HUES48 (cell line): ENCODE measurements around the gene FYB2.

ENCODE experiments used
- H3K27ac ChIP-seq: one replicate; pipeline ENCODE4 v1.7.0; 2013; ENCODE audit warnings: low read depth, low read length, inconsistent platforms
- H3K27me3 ChIP-seq: 2 replicates; pipeline ENCODE4 v1.6.1; 2013; ENCODE audit warnings: mild to moderate bottlenecking, low read length; ENCODE audit not compliant: control insufficient read depth, insufficient read depth
- H3K36me3 ChIP-seq: 2 replicates; pipeline ENCODE4 v1.6.1; 2013; ENCODE audit warnings: low read length; ENCODE audit not compliant: control insufficient read depth, insufficient read depth
- H3K4me1 ChIP-seq: 2 replicates; pipeline ENCODE4 v1.6.1; 2013; ENCODE audit warnings: mild to moderate bottlenecking, low read length; ENCODE audit not compliant: control insufficient read depth, insufficient read depth
- H3K4me3 ChIP-seq: 2 replicates; pipeline ENCODE4 v1.5.1; 2013; ENCODE audit warnings: mild to moderate bottlenecking, low read depth, low read length
- H3K9ac ChIP-seq: 2 replicates; pipeline ENCODE4 v1.6.1; 2013; ENCODE audit warnings: mild to moderate bottlenecking, low read depth, low read length, moderate library complexity
- H3K9me3 ChIP-seq: 2 replicates; pipeline ENCODE4 v1.6.1; 2013; ENCODE audit warnings: low read length; ENCODE audit not compliant: control insufficient read depth, insufficient read depth

Gene FYB2

DNA sequence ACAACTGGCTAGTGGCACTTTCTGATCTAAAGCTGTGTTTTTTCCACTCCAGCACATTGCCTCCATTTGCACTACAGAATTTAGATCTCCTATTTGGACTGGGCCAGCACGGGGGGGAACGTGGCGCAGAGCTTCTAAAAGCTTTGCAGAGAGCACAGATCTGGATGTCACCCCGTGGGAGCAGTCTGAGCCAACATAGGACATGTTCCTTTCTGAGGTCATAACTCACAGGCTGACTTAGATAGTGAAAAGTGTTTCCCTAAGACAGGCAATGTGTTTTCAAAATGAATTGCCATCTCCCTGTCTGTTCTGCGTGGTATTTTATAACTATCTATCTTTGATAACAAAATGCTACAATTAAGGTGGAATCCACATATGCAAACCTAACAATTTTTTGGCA lies 31.7 kb upstream of the FYB2 start:
- H3K27me3 ChIP-seq, result no peaks in the 10 kb centered on the region
- no peaks in the 10 kb centered on the region for H3K36me3 ChIP-seq

DNA sequence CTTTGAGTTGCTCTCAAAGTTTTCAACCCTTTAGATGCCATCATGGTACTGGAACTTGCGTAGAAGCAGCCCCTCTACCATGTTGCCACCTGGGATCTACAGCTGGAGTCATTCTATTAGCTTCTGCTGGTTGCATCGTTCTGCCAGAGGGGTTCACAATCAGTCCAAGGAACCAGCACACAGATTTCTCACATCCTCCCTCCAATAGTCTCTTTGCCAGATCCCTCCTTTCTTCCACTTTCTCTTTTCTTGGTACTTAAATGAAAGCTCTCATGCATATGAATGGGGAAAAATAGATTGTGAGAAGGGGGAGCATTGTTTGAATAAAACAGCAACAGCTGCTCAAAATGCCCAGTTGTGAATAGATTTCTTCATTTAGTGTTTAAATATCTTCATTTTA lies 31.2 kb upstream of the FYB2 start:
- Histone ChIP-seq H3K4me1 (peaks cover 17% of the 10 kb centered on the region), H3K9ac (no peak overlapping the region), H3K9me3 (no peaks in the 10 kb centered on the region), H3K27me3 (no peaks in the 10 kb centered on the region), H3K27ac (no peak overlapping the region), H3K4me3 (no peak overlapping the region), H3K36me3 (no peaks in the 10 kb centered on the region)

More for the DNA sequence above, 31.7 kb upstream of the FYB2 start:
- Histone ChIP-seq H3K4me1 (peaks cover 17% of the 10 kb centered on the region), H3K9ac (no peak overlapping the region), H3K27ac (no peak overlapping the region), H3K9me3 (no peaks in the 10 kb centered on the region), H3K4me3 (no peak overlapping the region)

DNA sequence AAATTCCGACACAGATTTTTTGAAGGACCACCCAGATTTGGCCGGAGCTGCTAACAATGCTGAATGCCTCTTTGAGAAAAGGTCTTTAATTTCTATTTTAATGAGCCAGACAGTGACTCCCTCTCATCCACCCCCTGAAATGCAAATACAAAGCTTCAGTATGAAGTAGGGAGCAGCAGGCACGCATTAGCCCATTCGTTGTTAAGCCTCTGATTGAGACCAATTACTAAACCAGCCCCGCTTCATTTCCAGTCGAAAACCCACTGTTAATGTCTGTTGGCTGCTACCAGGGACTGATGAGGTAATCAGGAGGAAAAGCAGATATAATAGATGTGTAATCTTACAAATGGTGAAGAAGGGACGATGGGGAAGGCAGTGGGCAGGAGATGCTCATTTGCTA lies 30.5 kb upstream of the FYB2 start:
- Histone ChIP-seq H3K4me3 (no peak overlapping the region), H3K36me3 (no peaks in the 10 kb centered on the region), H3K27ac (no peak overlapping the region), H3K27me3 (no peaks in the 10 kb centered on the region), H3K4me1 (peaks cover 22% of the 10 kb centered on the region), H3K9me3 (no peaks in the 10 kb centered on the region), H3K9ac (no peak overlapping the region)

DNA sequence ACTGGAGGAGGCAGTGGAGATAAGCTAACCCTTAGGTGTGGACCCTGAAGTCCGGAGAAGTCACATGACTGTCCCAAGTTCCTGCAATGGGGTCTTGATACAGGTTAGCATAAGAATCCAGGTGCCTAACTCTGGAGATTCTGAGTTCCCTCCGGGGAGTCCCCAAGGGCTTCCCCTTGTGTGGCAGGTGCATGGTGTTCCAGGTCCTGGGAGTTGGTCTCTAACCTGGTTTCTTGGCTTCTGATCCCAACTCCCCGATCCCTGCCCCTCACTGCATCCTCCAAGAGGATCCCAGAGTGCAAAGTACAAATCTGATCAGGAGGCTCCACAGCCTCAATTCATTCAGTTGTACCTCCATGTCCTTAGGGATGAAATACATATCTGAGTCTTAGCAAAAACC lies 26.1 kb upstream of the FYB2 start:
- Histone ChIP-seq H3K36me3 (no peaks in the 10 kb centered on the region), H3K9ac (no peak overlapping the region), H3K27me3 (no peaks in the 10 kb centered on the region), H3K4me3 (no peak overlapping the region), H3K27ac (no peak overlapping the region), H3K4me1 (peaks cover 24% of the 10 kb centered on the region), H3K9me3 (no peaks in the 10 kb centered on the region)

DNA sequence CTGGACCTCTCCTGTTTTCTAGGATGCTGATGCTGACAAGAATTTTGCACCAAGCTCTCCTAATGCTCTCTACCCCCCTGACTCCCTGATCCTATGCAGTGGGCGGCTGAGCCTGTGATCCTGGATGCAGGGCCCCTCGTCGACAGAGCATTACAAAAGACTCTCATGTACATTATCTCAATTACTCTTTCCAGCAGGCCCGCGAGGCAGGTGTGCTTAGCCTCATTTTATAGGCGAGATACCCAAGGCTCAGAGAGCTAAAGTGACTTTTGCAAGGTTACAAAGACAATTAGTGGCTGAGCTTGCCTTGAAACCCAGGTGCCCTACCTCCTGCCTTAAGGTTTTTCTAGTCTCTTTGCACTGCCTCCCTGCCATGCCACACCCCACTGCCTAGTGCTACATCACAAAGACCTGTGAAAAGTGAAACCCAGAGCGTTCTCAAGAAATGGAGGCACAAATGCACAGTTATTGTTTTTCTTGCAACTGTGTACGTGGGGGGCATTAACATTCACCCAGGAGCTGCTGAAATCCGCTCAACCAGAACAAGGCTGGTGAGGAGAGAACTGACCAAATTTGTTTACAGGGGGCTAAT lies 25.4 kb upstream of the FYB2 start:
- Histone ChIP-seq H3K27ac (no peak overlapping the region), H3K4me1 (peaks cover 17% of the 10 kb centered on the region), H3K4me3 (no peak overlapping the region)

DNA sequence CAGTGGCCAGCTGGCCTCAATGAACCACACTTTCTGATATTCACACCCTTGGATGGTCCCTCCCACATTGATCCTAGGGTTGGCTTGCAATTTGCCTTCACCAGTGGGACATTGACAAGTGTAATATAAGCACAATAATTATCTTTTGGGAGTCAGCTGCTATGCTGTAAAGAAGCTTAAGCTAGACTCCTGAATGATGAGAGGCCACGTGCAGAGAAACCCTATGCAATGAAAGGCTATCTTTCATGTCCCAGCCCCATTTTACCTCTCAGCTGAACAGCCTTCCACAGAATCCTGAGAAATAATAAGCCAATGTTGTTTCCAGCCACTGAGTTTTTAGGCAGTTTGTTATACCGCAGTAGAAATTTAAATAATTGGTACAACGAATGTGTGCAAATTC lies 24.3 kb upstream of the FYB2 start:
- H3K27ac ChIP-seq, result no peak overlapping the region
- H3K9me3 ChIP-seq, result no peaks in the 10 kb centered on the region
- no peak overlapping the region for H3K9ac ChIP-seq
- H3K4me1 ChIP-seq, result peaks cover 11% of the 10 kb centered on the region
- no peaks in the 10 kb centered on the region for H3K27me3 ChIP-seq
- no peak overlapping the region for H3K4me3 ChIP-seq
- H3K36me3 ChIP-seq, result no peaks in the 10 kb centered on the region

More for the DNA sequence above, 25.4 kb upstream of the FYB2 start:
- no peaks in the 10 kb centered on the region for H3K27me3 ChIP-seq
- H3K9me3 ChIP-seq, result no peaks in the 10 kb centered on the region
- H3K36me3 ChIP-seq, result no peaks in the 10 kb centered on the region
- no peak overlapping the region for H3K9ac ChIP-seq

DNA sequence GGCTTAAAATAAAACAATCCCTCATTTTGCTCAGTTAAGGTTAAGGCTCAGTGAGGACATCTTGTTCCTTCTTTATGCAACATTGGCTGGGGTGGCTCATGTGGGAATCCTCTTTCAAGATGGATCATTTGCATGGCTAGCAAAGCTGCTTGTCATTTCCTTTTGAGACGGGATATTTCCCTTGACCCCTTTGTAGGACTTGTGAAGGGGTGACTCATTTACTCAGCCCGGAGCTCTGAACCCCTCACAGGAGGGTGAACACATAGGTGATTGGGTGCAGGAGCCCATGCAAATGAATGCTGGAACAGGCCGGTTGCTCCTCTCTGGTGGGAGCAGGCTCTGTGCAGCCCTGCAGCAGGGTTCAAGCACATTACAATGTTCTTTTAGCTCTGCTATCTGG lies 19.6 kb upstream of the FYB2 start:
- H3K27ac ChIP-seq, result no peak overlapping the region
- H3K9me3 ChIP-seq, result no peaks in the 10 kb centered on the region
- no peaks in the 10 kb centered on the region for H3K27me3 ChIP-seq
- no peak overlapping the region for H3K4me3 ChIP-seq
- no peak overlapping the region for H3K9ac ChIP-seq
- no peaks in the 10 kb centered on the region for H3K4me1 ChIP-seq
- no peaks in the 10 kb centered on the region for H3K36me3 ChIP-seq

DNA sequence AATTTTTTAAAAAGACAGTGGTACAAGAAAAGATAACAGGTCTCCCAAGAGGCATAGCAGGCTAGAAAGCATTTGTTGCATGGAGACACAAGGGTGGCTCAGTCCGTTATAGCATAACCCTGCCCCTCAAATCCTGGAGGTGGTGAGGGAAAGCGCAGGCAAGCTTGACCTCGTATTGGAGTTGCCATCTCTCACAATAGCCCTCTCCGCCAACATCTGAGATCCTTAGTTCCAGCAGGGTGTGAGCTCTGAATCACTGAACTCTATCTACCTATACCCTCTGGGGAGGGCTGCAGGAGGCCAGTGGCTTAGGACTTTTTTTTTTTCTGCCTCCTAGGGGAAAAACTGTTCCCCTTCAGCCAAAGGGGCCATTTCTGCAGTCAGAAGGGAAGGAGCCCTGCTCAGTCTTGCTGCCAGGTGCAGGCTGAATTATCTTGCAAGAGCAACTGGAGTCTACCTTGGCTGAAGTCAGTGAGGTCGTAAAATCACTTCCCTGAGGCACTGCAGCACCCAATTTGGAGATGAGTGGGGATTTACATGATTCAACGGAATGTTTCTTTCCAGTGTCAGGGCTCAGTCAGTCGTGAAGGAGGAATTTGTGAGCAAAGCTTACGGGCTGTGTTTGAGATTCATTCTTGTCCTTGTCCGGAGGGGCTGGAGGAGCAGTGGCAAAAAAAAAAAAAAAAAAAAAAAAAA lies 18.2 kb upstream of the FYB2 start:
- Histone ChIP-seq H3K27me3 (no peaks in the 10 kb centered on the region), H3K4me3 (no peak overlapping the region), H3K36me3 (no peaks in the 10 kb centered on the region), H3K27ac (no peak overlapping the region), H3K4me1 (no peaks in the 10 kb centered on the region), H3K9ac (no peak overlapping the region), H3K9me3 (no peaks in the 10 kb centered on the region)

DNA sequence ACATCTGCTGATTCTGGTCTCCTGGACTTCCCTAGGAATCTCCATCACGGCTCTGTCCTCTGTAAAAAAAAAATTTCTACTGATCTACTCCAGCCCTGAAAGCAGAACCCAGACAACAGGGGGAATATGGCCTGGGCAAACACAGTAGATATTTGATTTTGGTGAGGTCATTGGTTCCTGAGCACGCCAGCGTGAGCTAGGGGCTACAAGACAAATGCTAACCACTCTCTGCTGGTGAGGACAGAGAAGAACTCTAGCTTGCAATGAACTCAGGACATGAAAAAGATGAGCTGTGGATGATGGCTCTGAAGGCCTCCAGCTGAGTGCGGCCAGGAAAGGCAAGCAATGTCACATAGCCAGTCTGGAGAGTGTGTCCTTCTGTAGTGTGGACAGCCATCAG lies 17.2 kb upstream of the FYB2 start:
- Histone ChIP-seq H3K9me3 (no peaks in the 10 kb centered on the region), H3K4me3 (no peak overlapping the region), H3K27ac (no peak overlapping the region), H3K36me3 (no peaks in the 10 kb centered on the region), H3K4me1 (no peaks in the 10 kb centered on the region), H3K9ac (no peak overlapping the region), H3K27me3 (no peaks in the 10 kb centered on the region)

DNA sequence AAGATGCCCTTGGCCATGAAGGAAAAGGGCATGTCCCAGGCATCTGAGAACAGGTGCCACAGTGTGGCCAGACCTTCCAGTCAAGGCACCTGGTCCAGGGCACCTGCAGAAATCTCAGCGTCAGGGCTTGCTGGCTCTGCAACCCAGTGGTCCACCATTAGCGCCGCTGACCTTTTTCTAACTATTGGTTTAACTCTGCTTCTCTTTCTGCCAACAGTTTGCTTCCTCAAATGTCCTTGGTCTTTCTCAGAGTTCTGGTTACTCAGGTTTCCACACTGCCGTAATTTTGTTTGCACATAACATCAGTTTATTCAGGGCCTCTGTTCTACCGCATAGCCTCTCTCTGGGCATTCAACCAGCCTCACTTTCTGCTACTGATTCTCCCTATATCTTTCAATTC lies 16.5 kb upstream of the FYB2 start:
- Histone ChIP-seq H3K4me1 (no peaks in the 10 kb centered on the region), H3K27me3 (no peaks in the 10 kb centered on the region), H3K27ac (no peak overlapping the region)

DNA sequence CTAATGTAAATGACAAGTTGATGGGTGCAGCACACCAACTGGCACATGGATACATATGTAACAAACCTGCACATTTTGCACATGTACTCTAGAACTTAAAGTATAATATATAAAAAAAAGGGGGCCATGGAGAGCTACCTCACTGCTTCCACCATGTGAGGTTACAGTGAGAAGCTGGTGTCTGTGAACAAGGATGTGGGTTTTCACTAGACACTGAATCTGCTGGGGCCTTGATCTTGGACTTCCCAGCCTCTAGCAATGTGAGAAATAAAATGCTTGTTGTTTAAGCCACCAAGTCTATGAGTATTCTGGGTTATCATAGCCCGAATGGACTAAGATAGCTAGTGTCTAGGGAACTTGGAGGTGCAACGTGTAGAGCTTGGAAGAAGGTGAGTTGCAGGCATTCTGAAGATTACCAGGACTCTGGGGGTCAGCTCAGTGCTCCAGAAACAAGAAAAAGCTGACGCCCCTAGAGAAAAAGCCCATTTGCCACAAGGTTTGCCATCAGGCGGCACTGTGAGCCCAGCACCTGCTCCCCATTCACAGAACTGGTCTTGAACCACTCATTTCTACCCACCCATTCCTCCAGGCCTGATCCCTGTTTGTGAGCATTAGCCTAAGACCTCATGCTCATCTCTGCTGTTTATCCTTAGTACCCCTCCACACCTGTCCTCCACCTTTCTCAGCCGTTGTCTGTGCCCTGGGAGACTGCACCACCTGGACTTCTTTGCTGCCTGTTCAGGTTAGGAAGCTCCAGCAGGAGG lies 15.1 kb upstream of the FYB2 start:
- no peak overlapping the region for H3K27ac ChIP-seq
- no peaks in the 10 kb centered on the region for H3K9me3 ChIP-seq
- H3K4me3 ChIP-seq, result no peak overlapping the region
- H3K9ac ChIP-seq, result no peak overlapping the region
- H3K36me3 ChIP-seq, result no peaks in the 10 kb centered on the region
- no peaks in the 10 kb centered on the region for H3K27me3 ChIP-seq
- no peaks in the 10 kb centered on the region for H3K4me1 ChIP-seq

More for the DNA sequence above, 16.5 kb upstream of the FYB2 start:
- H3K36me3 ChIP-seq, result no peaks in the 10 kb centered on the region
- no peak overlapping the region for H3K9ac ChIP-seq
- no peaks in the 10 kb centered on the region for H3K9me3 ChIP-seq
- no peak overlapping the region for H3K4me3 ChIP-seq
